Activated B cell treated with CpG ODN at 0.5 μM for 24 hours (primary cell): ENCODE measurements around the gene HJV. TPM values are rescaled to one million over a fixed set of nuclear protein-coding genes. Genes with fewer than 3 reads are reported as not detected.

Experiments
- ATAC-seq: fragments of 200-7000 bp; cut with Tn5 transposase; one replicate; pipeline ENCODE4 v1.10.0; 2021; ENCODE audit warnings: low read depth, mild to moderate bottlenecking, moderate library complexity
- CTCF ChIA-PET: fragments of 350-600 bp; sonication (Branson Sonifier 250); formaldehyde crosslinking; loops from one replicate; lab custom pipeline; 2021; ENCODE audit warnings: antibody characterized with exemption; lab: Charles Lee
- POLR2A ChIA-PET: fragments of 350-600 bp; sonication (Branson Sonifier 250); formaldehyde crosslinking; loops from one replicate; lab custom pipeline; 2021; ENCODE audit warnings: antibody characterized with exemption; lab: Charles Lee
- DNase-seq: peaks from one replicate; pipeline ENCODE4 v3.0.0; 2022
- H3K27ac Mint-ChIP-seq: one replicate; pipeline ENCODE4 v1.8.0; 2020; ENCODE audit warnings: mixed read lengths
- H3K27me3 Mint-ChIP-seq: one replicate; pipeline ENCODE4 v1.8.0; 2021; ENCODE audit warnings: mixed read lengths
- H3K36me3 Mint-ChIP-seq: one replicate; pipeline ENCODE4 v1.8.0; 2021; ENCODE audit warnings: low read depth, mixed read lengths
- H3K4me1 Mint-ChIP-seq: one replicate; pipeline ENCODE4 v1.8.0; 2021; ENCODE audit warnings: mixed read lengths
- H3K4me3 Mint-ChIP-seq: one replicate; pipeline ENCODE4 v1.8.0; 2020; ENCODE audit warnings: mild to moderate bottlenecking, mixed read lengths
- H3K9me3 Mint-ChIP-seq: one replicate; pipeline ENCODE4 v1.8.0; 2020; ENCODE audit warnings: mixed read lengths
- CTCF ChIP-seq: fragments of 200-600 bp; IDR thresholded peaks from one replicate; pipeline ENCODE4 v1.8.0; 2022; ENCODE audit warnings: antibody characterized with exemption, mild to moderate bottlenecking
- intact Hi-C: fragments of 100-400 bp; cut with micrococcal nuclease; formaldehyde crosslinking; loops from one replicate; pipeline ENCODE4 v1.15.1; 2024
- total RNA-seq: library from RNA; stranded (reverse); gene quantifications from 2 replicates; pipeline ENCODE4 v1.2.3, GENCODE V29; 2022

Gene HJV
- total RNA-seq, 1 donor from 2014 or later = not detected

- DNase-seq (no peak), ATAC-seq (no peak)
- peak overlapping the region; percentile 88 for H3K4me3 Mint-ChIP-seq
- H3K9me3 Mint-ChIP-seq = no peaks in the 10 kb centered on the region
- intact Hi-C loops = no loop called here
- peak overlapping the region; percentile 71 for H3K27ac Mint-ChIP-seq
- CTCF ChIA-PET = interaction anchor here (1.6 to 1.8 kb wide), 2 partner anchors 14 kb away, joined by 4 to 7 read pairs; no protein-coding TSS in a partner anchor
- no peak for TF ChIP-seq CTCF
- H3K27me3 Mint-ChIP-seq = no peaks in the 10 kb centered on the region
- H3K4me1 Mint-ChIP-seq = peaks cover 70% of the 10 kb centered on the region
- peaks cover 54% of the 10 kb centered on the region for H3K36me3 Mint-ChIP-seq
- POLR2A ChIA-PET = interaction anchor here (0.6 to 12.7 kb wide), 7 partner anchors 10 to 134 kb away, joined by 4 to 579 read pairs (median 5); partner anchors contain the start of genes ANKRD34A, PIAS3 and POLR3GL
These were observed 28.4 kb downstream of the HJV start for GRCh38 chr1:145992958-145993617.

- peak overlapping the region; percentile 71 for H3K27ac Mint-ChIP-seq
These were observed 29.0 kb downstream of the HJV start for GRCh38 chr1:145992502-145992936.

GRCh38 chr1:145991735-145992412 lies 29.7 kb downstream of the HJV start:
- H3K36me3 Mint-ChIP-seq = peaks cover 54% of the 10 kb centered on the region
- no peaks in the 10 kb centered on the region for H3K27me3 Mint-ChIP-seq
- TF ChIP-seq CTCF = no peak
- CTCF ChIA-PET = interaction anchor here (1.2 to 5.2 kb wide), 3 partner anchors 13 to 146 kb away, joined by 3 to 30 read pairs (median 4); partner anchors contain the start of gene NUDT17
- intact Hi-C loops = no loop called here
- H3K27ac Mint-ChIP-seq = peak overlapping the region; percentile 71
- DNase-seq (no peak), ATAC-seq (no peak)
- POLR2A ChIA-PET = interaction anchor here (0.6 to 12.7 kb wide), 9 partner anchors 9 to 133 kb away, joined by 3 to 579 read pairs (median 5); partner anchors contain the start of genes ANKRD34A, PEX11B, PIAS3 and POLR3GL
- H3K9me3 Mint-ChIP-seq = no peaks in the 10 kb centered on the region
- peaks cover 67% of the 10 kb centered on the region for H3K4me1 Mint-ChIP-seq
- H3K4me3 Mint-ChIP-seq = peak overlapping the region; percentile 24

More at GRCh38 chr1:145992502-145992936, 29.0 kb downstream of the HJV start:
- no peak for TF ChIP-seq CTCF
- no peaks in the 10 kb centered on the region for H3K27me3 Mint-ChIP-seq
- H3K4me1 Mint-ChIP-seq = peaks cover 70% of the 10 kb centered on the region
- ChIA-PET CTCF (interaction anchor here (1.3 to 5.2 kb wide), 3 partner anchors 14 to 15 kb away, joined by 4 to 30 read pairs (median 4); no protein-coding TSS in a partner anchor), POLR2A (interaction anchor here (0.6 to 12.7 kb wide), 9 partner anchors 9 to 133 kb away, joined by 4 to 579 read pairs (median 5); partner anchors contain the start of genes ANKRD34A, PIAS3, POLR3GL and RBM8A)
- DNase-seq = no peak
- intact Hi-C loops = no loop called here
- H3K4me3 Mint-ChIP-seq = peak overlapping the region; percentile 88
- no peak for ATAC-seq
- peaks cover 54% of the 10 kb centered on the region for H3K36me3 Mint-ChIP-seq
- no peaks in the 10 kb centered on the region for H3K9me3 Mint-ChIP-seq

- ChIA-PET POLR2A (interaction anchor here (0.6 to 12.7 kb wide), 7 partner anchors 7 to 737 kb away, joined by 3 to 579 read pairs (median 4); partner anchors contain the start of genes ANKRD34A, PEX11B, POLR3GL and RBM8A), CTCF (interaction anchor here (1.1 to 5.2 kb wide), 2 partner anchors 9 to 12 kb away, joined by 3 to 30 read pairs; no protein-coding TSS in a partner anchor)
- no peak for DNase-seq
- TF ChIP-seq CTCF = no peak
- intact Hi-C loops = no loop called here
- Mint-ChIP-seq H3K27me3 (no peaks in the 10 kb centered on the region), H3K4me1 (peaks cover 73% of the 10 kb centered on the region), H3K4me3 (no peak overlapping the region), H3K9me3 (no peaks in the 10 kb centered on the region), H3K27ac (peak overlapping the region; percentile 61), H3K36me3 (peaks cover 39% of the 10 kb centered on the region)
- ATAC-seq = no peak
These were observed 31.2 kb downstream of the HJV start for GRCh38 chr1:145990249-145990855.
